ENCODE data around the gene PDZD2. TPM values are rescaled to one million over a fixed set of nuclear protein-coding genes. Genes with fewer than 3 reads are reported as not detected.

PDZD2 gene
- total RNA-seq, 2 donors from 2014 or later, result 6.6 to 14.6 TPM

DNA sequence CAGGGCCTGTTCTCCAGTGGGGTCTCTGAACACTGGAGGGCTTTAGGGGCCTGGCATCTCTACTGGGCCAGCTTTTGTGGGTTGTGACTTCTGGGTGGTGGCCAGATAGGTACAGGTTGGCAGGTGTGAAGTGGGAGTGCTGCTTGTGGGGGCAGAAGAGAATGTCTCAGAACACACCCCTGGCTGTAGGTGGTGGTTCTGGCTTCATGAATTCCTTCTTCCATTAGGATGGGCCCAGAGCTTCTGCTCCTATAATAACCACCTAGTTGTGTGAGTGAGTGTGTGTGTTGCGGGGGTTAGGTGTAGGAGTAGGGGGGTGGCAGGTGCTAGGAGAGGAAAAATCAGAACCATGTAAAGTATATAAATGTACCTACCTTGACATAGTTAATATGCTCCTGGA is 1.6 kb downstream of the PDZD2 start:
- peaks cover 44% of the 10 kb centered on the region for H3K4me1 Mint-ChIP-seq
- Histone ChIP-seq H3K9me3 (ENCODE audit: control insufficient read depth, low read length) (no peaks in the 10 kb centered on the region), H3K27ac (ENCODE audit: low read depth, low read length) (no peak overlapping the region), H3K36me3 (ENCODE audit: control insufficient read depth, insufficient read depth, low read length) (no peaks in the 10 kb centered on the region), H3K4me3 (ENCODE audit: low read length) (no peak overlapping the region), H3K27me3 (ENCODE audit: control insufficient read depth, insufficient read depth, low read length, poor library complexity, severe bottlenecking) (peaks cover 25% of the 10 kb centered on the region), H3K4me1 (ENCODE audit: control insufficient read depth, insufficient read depth, low read length) (peaks cover 6% of the 10 kb centered on the region), H3K9ac (ENCODE audit: extremely low read depth, low read length, poor library complexity, severe bottlenecking) (no peak overlapping the region)
- no peaks in the 10 kb centered on the region for H3K27me3 Mint-ChIP-seq (ENCODE audit: insufficient read depth)
- no peak overlapping the region for H3K27ac Mint-ChIP-seq
- H3K9me3 Mint-ChIP-seq, result no peaks in the 10 kb centered on the region
- TF ChIP-seq, protein P1, sequence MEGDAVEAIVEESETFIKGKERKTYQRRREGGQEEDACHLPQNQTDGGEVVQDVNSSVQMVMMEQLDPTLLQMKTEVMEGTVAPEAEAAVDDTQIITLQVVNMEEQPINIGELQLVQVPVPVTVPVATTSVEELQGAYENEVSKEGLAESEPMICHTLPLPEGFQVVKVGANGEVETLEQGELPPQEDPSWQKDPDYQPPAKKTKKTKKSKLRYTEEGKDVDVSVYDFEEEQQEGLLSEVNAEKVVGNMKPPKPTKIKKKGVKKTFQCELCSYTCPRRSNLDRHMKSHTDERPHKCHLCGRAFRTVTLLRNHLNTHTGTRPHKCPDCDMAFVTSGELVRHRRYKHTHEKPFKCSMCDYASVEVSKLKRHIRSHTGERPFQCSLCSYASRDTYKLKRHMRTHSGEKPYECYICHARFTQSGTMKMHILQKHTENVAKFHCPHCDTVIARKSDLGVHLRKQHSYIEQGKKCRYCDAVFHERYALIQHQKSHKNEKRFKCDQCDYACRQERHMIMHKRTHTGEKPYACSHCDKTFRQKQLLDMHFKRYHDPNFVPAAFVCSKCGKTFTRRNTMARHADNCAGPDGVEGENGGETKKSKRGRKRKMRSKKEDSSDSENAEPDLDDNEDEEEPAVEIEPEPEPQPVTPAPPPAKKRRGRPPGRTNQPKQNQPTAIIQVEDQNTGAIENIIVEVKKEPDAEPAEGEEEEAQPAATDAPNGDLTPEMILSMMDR (conservative IDR thresholded peaks at IDR 0.05), result no peak
- 100% methylated on average over 1 of the region's 1 CpG; no CpG with 5 or more reads in 1 of the 2 experiments for WGBS, 2 experiments (ENCODE audit: insufficient coverage in 1 of 2, insufficient read length in 1 of 2)
- peak overlapping the region; percentile 72 for H3K4me3 Mint-ChIP-seq
- H3K36me3 Mint-ChIP-seq (ENCODE audit: low read depth), result no peaks in the 10 kb centered on the region
- no peak for DNase-seq

DNA sequence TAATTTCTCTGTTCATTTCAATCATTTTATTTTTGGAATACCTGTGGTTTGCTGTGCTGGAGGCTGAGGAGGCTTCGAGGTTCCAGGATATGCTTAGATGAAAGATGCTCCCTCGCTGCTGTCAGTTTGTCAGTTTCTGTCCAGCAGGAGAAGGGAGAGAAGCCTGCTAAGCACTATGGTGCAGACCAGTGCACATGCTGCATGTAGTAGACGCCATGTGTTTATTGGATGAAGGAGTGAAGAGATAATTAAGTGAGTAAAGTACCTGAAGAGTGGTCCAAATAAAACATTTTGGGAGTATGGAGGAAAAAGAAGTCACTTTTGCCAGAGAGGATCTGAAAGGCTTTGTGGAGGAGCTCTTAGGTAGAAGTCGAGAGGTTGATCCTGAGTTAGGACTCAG is 2.1 kb downstream of the PDZD2 start:
- Histone ChIP-seq H3K9ac (ENCODE audit: extremely low read depth, low read length, poor library complexity, severe bottlenecking) (no peak overlapping the region), H3K4me3 (ENCODE audit: low read length) (no peak overlapping the region), H3K27me3 (ENCODE audit: control insufficient read depth, insufficient read depth, low read length, poor library complexity, severe bottlenecking) (peaks cover 25% of the 10 kb centered on the region), H3K4me1 (ENCODE audit: control insufficient read depth, insufficient read depth, low read length) (peaks cover 6% of the 10 kb centered on the region), H3K36me3 (ENCODE audit: control insufficient read depth, insufficient read depth, low read length) (no peaks in the 10 kb centered on the region), H3K9me3 (ENCODE audit: control insufficient read depth, low read length) (no peaks in the 10 kb centered on the region), H3K27ac (ENCODE audit: low read depth, low read length) (no peak overlapping the region)
- H3K27ac Mint-ChIP-seq, result no peak overlapping the region
- H3K9me3 Mint-ChIP-seq, result no peaks in the 10 kb centered on the region
- H3K4me3 Mint-ChIP-seq, result no peak overlapping the region
- TF ChIP-seq, protein P1 (conservative IDR thresholded peaks at IDR 0.05), result no peak
- WGBS, 2 experiments (ENCODE audit: insufficient coverage in 1 of 2, insufficient read length in 1 of 2), result 91 to 93% methylated on average over 3 to 4 of the region's 4 CpGs
- H3K36me3 Mint-ChIP-seq (ENCODE audit: low read depth), result no peaks in the 10 kb centered on the region
- H3K27me3 Mint-ChIP-seq (ENCODE audit: insufficient read depth), result no peaks in the 10 kb centered on the region
- DNase-seq, result no peak
- peaks cover 44% of the 10 kb centered on the region for H3K4me1 Mint-ChIP-seq

GRCh38 chr5:31641575-31641974 is 2.6 kb downstream of the PDZD2 start:
- Histone ChIP-seq H3K4me3 (ENCODE audit: low read length) (no peak overlapping the region), H3K36me3 (ENCODE audit: control insufficient read depth, insufficient read depth, low read length) (no peaks in the 10 kb centered on the region)
- H3K27me3 Mint-ChIP-seq (ENCODE audit: insufficient read depth), result no peaks in the 10 kb centered on the region

More at GRCh38 chr5:31641575-31641974, 2.6 kb downstream of the PDZD2 start:
- H3K4me1 Mint-ChIP-seq, result peaks cover 42% of the 10 kb centered on the region
- no peaks in the 10 kb centered on the region for H3K36me3 Mint-ChIP-seq (ENCODE audit: low read depth)
- H3K9ac ChIP-seq (ENCODE audit: extremely low read depth, low read length, poor library complexity, severe bottlenecking), result no peak overlapping the region
- H3K9me3 Mint-ChIP-seq, result no peaks in the 10 kb centered on the region
- WGBS, 2 experiments (ENCODE audit: insufficient coverage in 1 of 2, insufficient read length in 1 of 2), result 76 to 86% methylated on average over 4 to 5 of the region's 5 CpGs
- no peak overlapping the region for H3K27ac ChIP-seq (ENCODE audit: low read depth, low read length)
- no peak overlapping the region for H3K27ac Mint-ChIP-seq
- H3K27me3 ChIP-seq (ENCODE audit: control insufficient read depth, insufficient read depth, low read length, poor library complexity, severe bottlenecking), result peaks cover 25% of the 10 kb centered on the region
- no peaks in the 10 kb centered on the region for H3K9me3 ChIP-seq (ENCODE audit: control insufficient read depth, low read length)
- TF ChIP-seq, protein P1 (conservative IDR thresholded peaks at IDR 0.05), result no peak
- peaks cover 6% of the 10 kb centered on the region for H3K4me1 ChIP-seq (ENCODE audit: control insufficient read depth, insufficient read depth, low read length)
- H3K4me3 Mint-ChIP-seq, result no peak overlapping the region
- DNase-seq, result no peak
